Transverse colon (tissue), 4 donors: ENCODE results near the gene CAPN7. TPM values are rescaled to one million over a fixed set of nuclear protein-coding genes. Genes with fewer than 3 reads are reported as not detected.

Experiments used
- DNase-seq: peaks from one replicate; pipeline ENCODE4 v3.0.0-alpha.2; 2019
- H3K27ac ChIP-seq, 4 donors: fragments of 200-600 bp; sonication (generic); 2 replicates each; pipeline ENCODE4 v1.5.1; 2016 to 2018; ENCODE audit warnings: inconsistent platforms in 4 of 4
- H3K27me3 ChIP-seq: fragments of 200-600 bp; sonication (generic); 2 replicates; pipeline ENCODE4 v1.5.1; 2017; ENCODE audit warnings: inconsistent platforms
- H3K36me3 ChIP-seq, 4 donors: fragments of 200-600 bp; sonication (generic); 2 replicates each; pipeline ENCODE4 v1.5.1; 2017 to 2019; ENCODE audit warnings: inconsistent platforms in 4 of 4
- H3K4me1 ChIP-seq, 4 donors: fragments of 200-600 bp; sonication (generic); 2 replicates each; pipeline ENCODE4 v1.5.1; 2017 to 2020; ENCODE audit warnings: inconsistent platforms in 4 of 4
- H3K4me3 ChIP-seq, 4 donors: fragments of 200-600 bp; sonication (generic); 1 replicate in 1 of 4; 2 replicates in 3 of 4; pipeline versions ENCODE4 v1.5.1 to v1.6.1; 2017 to 2019; ENCODE audit warnings: inconsistent platforms in 4 of 4
- H3K9me3 ChIP-seq, 2 donors: fragments of 200-600 bp; sonication (generic); 2 replicates each; pipeline ENCODE4 v1.5.1; 2017 to 2019; ENCODE audit warnings: inconsistent platforms in 2 of 2
- CTCF ChIP-seq, 5 experiments: fragments of 200-600 bp in 3 of 5; fragments of 450-650 bp in 2 of 5; sonication (generic) in 3 of 5; IDR thresholded peaks; 1 replicate in 2 of 5; 2 replicates in 3 of 5; pipeline ENCODE4 v1.5.1; 2016 to 2017; ENCODE audit warnings: antibody characterized with exemption in 5 of 5, inconsistent platforms in 3 of 5, mild to moderate bottlenecking in 2 of 5, moderate library complexity in 1 of 5
- EP300 ChIP-seq: sonication (generic); formaldehyde crosslinking; IDR thresholded peaks from one replicate; pipeline ENCODE4 v1.6.1; 2017; ENCODE audit warnings: antibody characterized with exemption, low read depth
- POLR2A ChIP-seq: fragments of 450-650 bp; IDR thresholded peaks from one replicate; pipeline ENCODE4 v1.6.1; 2016; ENCODE audit warnings: antibody characterized with exemption, mild to moderate bottlenecking, moderate library complexity
- POLR2AphosphoS5 ChIP-seq, 3 donors: sonication (generic); formaldehyde crosslinking; IDR thresholded peaks; one replicate each; pipeline ENCODE4 v1.6.1; 2016; ENCODE audit warnings: antibody characterized with exemption in 3 of 3
- WGBS, 2 donors: methylation state at CpG; one replicate each; pipeline ENCODE4 v1.1.5; 2018; ENCODE audit warnings: low coverage in 1 of 2; 5-methylcytosine and 5-hydroxymethylcytosine counted together
- in situ Hi-C, 4 donors: fragments of 200-750 bp; cut with MboI; loops; one replicate each; pipeline versions ENCODE4 v1.15.0 to v1.15.1; 2017; ENCODE audit warnings: low sequenced_read_pairs in 3 of 4, low pct_ligation_motif_present in 1 of 4, low pct_unique_long_range_greater_than_20kb in 1 of 4
- intact Hi-C: fragments of 100-400 bp; cut with DNase I; formaldehyde crosslinking; loops from one replicate; pipeline ENCODE4 v1.15.1; 2023; ENCODE audit warnings: low total_unique reads
- total RNA-seq, 4 donors: library from RNA; depleted of rRNA; stranded (reverse); fragments of >200 nt; gene quantifications; one replicate each; pipeline ENCODE4 v1.1.0, GENCODE V29; 2016

The CAPN7 gene
- total RNA-seq, 4 donors from 2014 or later: 12.1 to 78.4 (median 48.8) TPM

- Histone ChIP-seq H3K36me3 (no peaks in the 10 kb centered on the region), H3K4me1 (peaks cover 0 to 3% (median 0%) of the 10 kb centered on the region in 4 donors), H3K9me3 (no peaks in the 10 kb centered on the region), H3K27me3 (no peaks in the 10 kb centered on the region), H3K4me3 (no peak overlapping the region), H3K27ac (no peak overlapping the region)
- DNase-seq: no peak
- WGBS, 2 donors: 81 to 100% methylated on average over 1 of the region's 1 CpG
- intact Hi-C loops (no loop called here), in situ Hi-C loops (no loop called here)
- no peak for TF ChIP-seq EP300
- TF ChIP-seq CTCF (IDR thresholded peaks at IDR 0.05): no peak
These were observed 24.5 kb upstream of the CAPN7 start for GRCh38 chr3:15181511-15181910.

- 74 to 83% methylated on average over 1 of the region's 1 CpG for WGBS, 2 donors
- Histone ChIP-seq H3K4me3 (no peak overlapping the region), H3K4me1 (peaks cover 0 to 3% (median 0%) of the 10 kb centered on the region in 4 donors), H3K27ac (no peak overlapping the region), H3K9me3 (no peaks in the 10 kb centered on the region), H3K36me3 (no peaks in the 10 kb centered on the region), H3K27me3 (no peaks in the 10 kb centered on the region)
- no peak for TF ChIP-seq EP300
- no peak for TF ChIP-seq POLR2A
- no peak for TF ChIP-seq POLR2AphosphoS5 (IDR thresholded peaks at IDR 0.05)
- TF ChIP-seq CTCF (IDR thresholded peaks at IDR 0.05): no peak
- no peak for DNase-seq
- in situ Hi-C loops (no loop called here), intact Hi-C loops (no loop called here)
These were observed 24.1 kb upstream of the CAPN7 start for GRCh38 chr3:15181963-15182362.

DNA sequence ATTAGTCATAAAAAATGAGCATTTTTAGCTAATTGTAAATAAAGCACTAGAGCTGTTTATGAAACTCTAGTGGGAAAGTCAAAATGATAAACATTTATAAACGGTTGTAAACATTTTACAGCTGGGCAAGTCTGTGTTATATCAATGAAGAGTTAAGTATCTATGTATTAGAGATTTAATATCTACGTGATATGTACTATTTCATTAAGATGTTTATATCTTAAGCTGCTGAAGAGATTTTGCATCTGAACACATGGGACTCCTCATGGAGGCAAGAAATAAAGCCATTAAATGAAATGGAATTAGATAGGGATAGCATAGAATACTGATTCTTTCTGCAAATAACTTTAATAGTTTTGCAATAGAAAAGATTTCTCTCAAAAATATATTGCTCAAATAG, 23.0 kb upstream of the CAPN7 start:
- H3K4me3 ChIP-seq: no peak overlapping the region
- H3K27me3 ChIP-seq: no peaks in the 10 kb centered on the region
- H3K27ac ChIP-seq: no peak overlapping the region
- DNase-seq: no peak
- H3K4me1 ChIP-seq: peaks cover 0 to 3% (median 0%) of the 10 kb centered on the region in 4 donors
- no peaks in the 10 kb centered on the region for H3K36me3 ChIP-seq
- H3K9me3 ChIP-seq: no peaks in the 10 kb centered on the region
- TF ChIP-seq POLR2A (no peak), POLR2AphosphoS5 (IDR thresholded peaks at IDR 0.05) (no peak), EP300 (no peak), CTCF (IDR thresholded peaks at IDR 0.05) (no peak)
- in situ Hi-C loops (no loop called here), intact Hi-C loops (no loop called here)
- 63 to 72% methylated on average over 2 of the region's 2 CpGs for WGBS, 2 donors

DNA sequence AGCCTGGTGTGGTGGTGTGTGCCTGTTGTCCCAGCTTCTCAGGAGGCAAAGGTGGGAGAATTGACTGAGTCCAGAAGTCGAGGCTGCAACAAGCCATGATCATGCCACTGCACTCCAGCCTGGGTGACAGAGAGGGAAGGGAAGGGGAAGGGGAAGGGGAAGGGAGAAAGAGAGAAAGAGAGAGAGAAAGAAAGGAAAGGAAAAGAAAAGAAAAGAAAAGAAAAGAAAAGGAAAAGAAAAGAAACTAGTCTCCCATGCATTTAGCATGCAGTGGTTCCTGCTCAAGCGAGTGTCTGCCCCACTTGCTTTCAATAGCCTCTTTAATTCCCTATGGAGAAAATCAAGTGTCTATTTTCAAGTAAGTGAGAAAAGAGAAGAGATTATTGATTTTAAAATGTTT, 20.6 kb upstream of the CAPN7 start:
- 90 to 92% methylated on average over 2 of the region's 2 CpGs for WGBS, 2 donors
- intact Hi-C loops (no loop called here), in situ Hi-C loops (no loop called here)

More for the DNA sequence above, 20.6 kb upstream of the CAPN7 start:
- no peak overlapping the region for H3K4me3 ChIP-seq
- DNase-seq: no peak
- no peaks in the 10 kb centered on the region for H3K36me3 ChIP-seq
- H3K4me1 ChIP-seq: peaks cover 0 to 3% (median 0%) of the 10 kb centered on the region in 4 donors
- TF ChIP-seq POLR2A: no peak
- no peak for TF ChIP-seq POLR2AphosphoS5 (IDR thresholded peaks at IDR 0.05)
- TF ChIP-seq CTCF (IDR thresholded peaks at IDR 0.05): no peak
- no peak for TF ChIP-seq EP300
- no peaks in the 10 kb centered on the region for H3K27me3 ChIP-seq
- no peak overlapping the region for H3K27ac ChIP-seq
- H3K9me3 ChIP-seq: no peaks in the 10 kb centered on the region
